HG02981 (cell line): ENCODE data around the gene MTREX.
"Not testable (repeated sequence)": the region's sequence is repeated elsewhere in the genome, so short reads cannot be mapped to it uniquely, and the experiment has no call there.

Experiments
- ATAC-seq: cut with Tn5 transposase; IDR thresholded peaks from one replicate; pipeline ENCODE4 v1.9.1; 2021; ENCODE audit warnings: mild to moderate bottlenecking, moderate library complexity; ENCODE audit not compliant: unreplicated experiment

MTREX gene

DNA sequence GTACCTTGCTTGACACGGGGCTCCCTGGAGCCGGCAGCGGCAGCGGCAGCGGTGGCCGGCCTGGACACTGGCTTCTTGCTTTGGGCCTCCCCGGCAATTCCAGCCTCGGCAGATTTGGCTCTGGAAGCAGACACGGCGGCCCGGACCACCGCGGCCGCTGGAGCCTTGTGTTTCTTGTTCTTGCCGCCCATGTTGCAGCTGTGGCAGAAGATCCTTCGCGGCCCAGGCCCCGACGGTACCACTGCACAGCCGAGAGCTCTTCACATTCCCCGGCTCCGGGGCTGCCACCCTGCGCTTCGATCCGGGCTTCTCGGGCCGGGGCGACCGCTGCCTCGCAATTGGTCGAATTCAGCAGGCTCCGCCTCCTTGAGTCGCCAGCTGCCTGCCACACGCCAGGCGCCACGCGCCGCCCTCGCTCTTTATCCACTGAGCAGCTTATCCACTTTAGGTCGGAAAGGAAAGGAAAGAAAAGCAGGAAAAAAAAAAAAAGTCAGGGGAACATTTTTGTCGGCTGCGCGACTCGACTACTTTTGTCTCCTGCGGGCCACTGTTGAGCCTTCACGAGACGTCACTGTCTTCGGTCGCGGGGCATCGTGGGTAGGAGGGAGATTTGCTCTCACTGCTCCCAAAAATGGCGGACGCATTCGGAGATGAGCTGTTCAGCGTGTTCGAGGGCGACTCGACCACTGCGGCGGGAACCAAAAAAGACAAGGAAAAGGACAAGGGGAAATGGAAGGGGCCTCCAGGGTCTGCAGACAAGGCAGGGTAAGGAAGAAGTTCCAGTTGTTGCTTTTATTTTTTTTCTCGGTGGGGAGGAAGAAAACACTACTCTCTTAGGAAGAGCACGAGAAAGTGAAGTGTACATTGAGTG, at the start of gene MTREX, which contains the start of gene DHX29:
Gene MTREX (plus strand): TSS at position 607 of the 871 bp plus-strand sequence. CDS start 25 bp downstream, at position 632.
Gene DHX29 (minus strand): TSS at position 312 of the 871 bp plus-strand sequence. CDS start 121 bp downstream, at position 191.
- ATAC-seq, result peak; percentile 86

DNA sequence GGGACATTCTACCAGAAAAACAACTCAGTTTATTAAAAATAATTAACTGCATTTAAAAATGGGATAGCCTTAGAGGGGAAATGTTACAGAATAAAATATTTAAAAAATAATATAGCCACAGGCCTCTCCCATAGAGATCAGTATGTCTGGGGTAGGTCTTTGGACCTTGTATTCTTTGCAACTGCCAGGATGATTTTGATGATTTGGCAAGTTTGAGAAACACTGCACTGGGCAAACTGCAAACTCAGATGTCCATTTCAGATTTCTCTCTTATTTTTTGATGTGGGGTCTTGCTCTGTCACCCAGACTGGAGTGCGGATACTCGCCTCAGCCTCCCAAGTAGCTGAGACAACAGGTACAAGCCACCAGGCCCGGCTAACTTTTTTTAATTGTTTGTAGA, 49.5 kb upstream of the MTREX start:
- no peak for ATAC-seq

DNA sequence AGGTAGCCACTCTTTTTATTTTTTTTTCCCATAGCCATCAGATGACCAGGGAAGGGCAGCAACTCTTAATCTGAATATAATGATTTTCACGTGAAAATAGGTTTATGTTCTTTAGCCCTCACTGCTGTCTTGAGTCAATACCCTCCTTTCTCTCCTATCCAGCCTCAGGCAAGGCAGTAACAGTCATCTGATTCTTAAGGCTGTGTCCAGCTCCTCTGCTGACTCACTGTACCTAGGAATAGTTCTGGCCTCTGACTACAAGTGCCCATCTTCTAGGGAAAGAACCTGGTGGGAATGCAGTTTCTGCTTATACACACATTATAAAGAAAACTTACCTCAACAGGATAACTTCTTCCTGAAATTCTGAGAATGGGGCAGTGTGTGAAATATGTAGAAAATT, 31.0 kb upstream of the MTREX start:
- ATAC-seq, result no peak

DNA sequence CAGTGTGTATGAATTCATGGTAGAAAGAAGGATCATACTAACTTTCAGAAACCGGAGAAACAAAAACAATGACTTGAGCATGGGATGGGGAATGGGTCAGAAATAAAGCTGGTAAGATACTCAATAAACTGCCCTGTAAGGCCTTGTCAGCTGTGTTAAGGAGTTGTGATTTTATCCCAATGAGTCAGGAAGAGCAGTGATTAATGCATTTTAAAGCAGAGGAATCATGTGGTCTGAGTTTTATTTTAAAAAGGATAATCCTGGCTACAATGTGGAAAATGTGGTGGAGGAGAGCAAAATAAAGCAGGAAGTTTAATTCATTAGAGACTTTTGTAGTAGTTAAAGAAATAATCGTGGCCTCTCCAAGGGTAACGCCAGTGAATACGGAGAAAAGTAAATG, 29.0 kb upstream of the MTREX start:
- ATAC-seq, result no peak

GRCh38 chr5:55286411-55286933, 21.3 kb upstream of the MTREX start:
- no peak for ATAC-seq

GRCh38 chr5:55289808-55290207, 18.0 kb upstream of the MTREX start:
- ATAC-seq, result no peak

DNA sequence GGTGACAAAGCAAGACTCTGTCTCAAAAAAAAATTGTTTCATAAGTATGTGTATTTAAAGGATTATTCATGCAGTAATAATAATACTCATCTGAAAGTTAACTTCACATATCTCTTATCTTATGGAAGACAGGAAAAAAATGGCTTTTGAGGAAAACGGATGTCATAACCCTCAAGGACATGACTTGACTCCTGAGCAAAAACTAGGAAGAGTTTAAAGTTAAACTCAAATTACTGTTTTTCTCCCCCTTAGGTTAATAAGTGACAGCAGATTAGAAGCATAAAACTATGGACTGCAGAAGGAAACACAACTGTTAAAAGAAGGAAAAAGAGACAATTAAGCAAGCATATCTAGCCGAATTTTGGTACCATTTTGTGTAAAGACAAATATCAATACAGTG, 16.8 kb upstream of the MTREX start:
- no peak for ATAC-seq

GRCh38 chr5:55294935-55295334, 12.9 kb upstream of the MTREX start:
- no peak for ATAC-seq

DNA sequence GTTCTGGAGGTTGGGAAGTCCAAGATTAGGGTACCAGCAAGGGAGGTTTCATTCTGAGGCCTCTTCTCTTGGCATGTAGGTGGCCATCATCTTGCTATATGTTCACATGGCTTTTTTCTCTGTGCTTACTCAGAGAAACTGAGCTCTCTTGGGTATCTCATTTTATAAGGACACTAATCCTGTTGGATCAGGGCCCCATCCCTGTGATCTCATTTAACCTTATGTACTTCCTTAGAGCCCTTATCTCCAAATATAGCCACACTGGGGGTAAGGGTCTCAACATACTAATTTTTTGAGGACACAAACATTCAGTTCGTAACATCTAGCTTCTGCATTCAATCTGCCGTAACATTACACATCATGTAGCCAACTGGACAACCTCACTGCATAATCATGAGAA, 6.9 kb upstream of the MTREX start:
- no peak for ATAC-seq

GRCh38 chr5:55303238-55303690, 4.5 kb upstream of the MTREX start:
- ATAC-seq, result no peak

DNA sequence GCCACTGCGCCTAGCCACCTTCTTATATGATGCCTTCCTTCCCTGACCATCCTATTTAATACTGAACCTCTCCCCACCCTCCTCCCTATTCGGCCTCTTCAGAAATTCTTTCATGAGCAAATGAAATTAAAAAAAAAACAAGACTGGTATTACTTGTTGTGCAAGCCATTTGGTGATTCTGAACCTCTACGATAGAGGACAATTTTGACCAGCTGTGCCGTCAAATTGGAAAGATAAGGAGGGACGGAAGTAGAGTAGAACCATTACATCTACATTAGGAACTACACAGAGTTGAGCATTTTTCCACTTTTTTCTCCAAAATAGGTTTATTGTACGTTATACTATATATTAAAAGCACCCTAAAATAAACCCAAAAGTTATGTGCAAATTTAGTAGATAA, 3.2 kb upstream of the MTREX start:
- ATAC-seq, result no peak

DNA sequence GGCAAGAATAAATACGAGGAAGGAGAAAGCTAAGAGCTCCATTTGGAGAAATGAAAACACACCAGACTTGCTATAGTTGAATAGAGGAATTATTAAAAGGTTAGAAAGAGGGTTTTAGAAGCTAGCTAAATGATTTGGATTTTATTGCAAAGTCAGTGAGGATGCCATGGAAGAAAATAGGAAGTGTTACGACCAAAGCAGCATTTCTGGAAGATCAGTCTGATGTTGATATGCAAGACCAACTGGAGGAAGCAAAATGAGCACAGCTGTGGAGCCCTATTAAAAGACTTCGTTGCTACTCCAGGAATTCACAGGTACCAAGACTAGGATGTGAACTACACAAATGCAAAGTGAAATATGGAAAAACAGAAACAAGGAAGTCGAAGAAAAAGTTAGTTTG, 2.4 kb upstream of the MTREX start:
- no peak for ATAC-seq

DNA sequence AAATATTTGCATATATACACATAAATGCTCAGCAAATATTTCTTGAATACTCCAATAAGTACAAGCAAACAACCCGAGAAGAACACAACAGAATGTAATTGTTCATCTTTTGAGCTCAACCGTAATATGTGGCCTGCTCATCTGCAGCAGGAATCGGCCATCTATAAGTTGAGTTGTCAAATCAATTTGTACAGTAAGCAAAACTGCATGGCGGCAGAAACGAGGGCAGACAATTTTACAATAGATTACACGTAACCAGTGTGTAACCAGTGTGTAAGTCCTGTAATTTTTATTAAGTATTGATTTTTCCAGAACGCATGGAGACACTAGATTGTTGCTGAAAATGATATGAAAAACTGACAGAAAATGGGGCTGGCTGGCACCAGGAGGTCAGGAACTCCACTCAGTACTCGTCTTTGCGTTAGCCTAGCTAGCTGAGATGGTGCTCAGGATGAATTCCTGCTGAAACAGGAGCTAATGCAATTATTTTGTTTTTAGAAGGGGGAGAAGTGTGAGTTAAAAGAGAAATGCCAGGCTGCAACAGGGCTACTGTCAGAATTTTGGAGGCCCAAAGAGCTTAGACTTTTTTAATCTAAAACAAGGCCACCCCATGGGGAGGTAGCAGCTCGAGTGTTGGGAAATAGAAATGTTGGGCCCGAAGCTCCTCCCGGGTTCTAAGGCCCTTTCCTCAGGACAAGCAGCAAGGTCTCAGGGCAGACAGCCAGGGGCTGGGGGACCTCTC, 977 bp upstream of the MTREX start:
- ATAC-seq, result peak; percentile 5

GRCh38 chr5:55308254-55308836, 556 bp downstream of the MTREX start:
- peak; percentile 13 for ATAC-seq

DNA sequence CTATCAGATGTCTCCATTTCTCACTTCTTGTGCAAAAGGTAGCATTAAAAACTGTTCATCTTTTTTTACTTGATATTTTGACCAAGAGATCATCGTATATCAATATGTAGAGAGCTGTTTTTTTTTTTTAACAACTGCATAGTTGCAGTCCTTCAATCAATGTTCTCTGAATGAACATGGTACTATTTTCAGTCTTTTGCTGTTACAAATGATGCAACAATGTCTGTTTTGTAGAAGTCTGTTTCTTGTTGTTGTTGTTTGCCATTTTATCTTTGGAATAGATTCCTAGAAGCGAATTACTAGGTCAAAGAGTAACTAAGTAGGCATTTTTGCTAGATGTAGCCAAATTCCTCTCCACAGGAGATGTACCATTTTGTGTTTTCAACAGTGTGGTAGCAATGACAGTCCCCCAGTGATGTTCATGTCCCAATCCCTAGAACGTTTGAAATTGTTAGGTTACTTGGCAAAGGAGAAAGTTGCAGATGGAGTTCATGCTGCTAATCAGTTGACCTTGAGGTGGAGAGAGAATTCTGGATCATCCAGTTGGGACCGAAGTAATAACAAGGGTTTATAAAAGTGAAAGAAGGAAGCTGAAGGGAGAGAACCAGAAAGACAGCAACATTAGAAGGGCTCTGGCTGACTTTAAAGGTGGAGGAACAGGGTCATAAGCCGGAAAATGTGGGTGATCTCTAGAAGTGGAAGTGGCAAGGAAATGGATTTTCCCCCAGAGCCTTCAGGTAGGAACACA, 6.3 kb downstream of the MTREX start:
- ATAC-seq, result no peak

GRCh38 chr5:55316289-55316688, 8.5 kb downstream of the MTREX start:
- no peak for ATAC-seq

DNA sequence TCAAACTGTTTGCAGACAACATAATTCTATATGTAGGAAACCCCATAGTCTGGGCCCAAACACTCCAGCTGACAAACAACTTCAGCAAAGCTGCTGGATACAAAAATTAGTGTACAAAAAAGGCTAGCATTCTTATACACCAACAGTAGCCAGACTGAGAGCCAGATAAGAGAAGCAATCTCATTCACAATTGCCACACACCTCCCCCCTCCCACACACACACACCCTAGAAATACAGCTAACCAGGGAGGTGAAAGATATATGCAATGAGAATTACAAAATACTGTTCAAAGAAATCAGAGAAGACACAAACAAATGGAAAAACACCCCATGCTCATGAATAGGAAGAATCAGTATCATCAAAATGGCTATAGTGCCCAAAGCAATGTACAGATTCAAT, 9.0 kb downstream of the MTREX start:
- ATAC-seq, result no peak

DNA sequence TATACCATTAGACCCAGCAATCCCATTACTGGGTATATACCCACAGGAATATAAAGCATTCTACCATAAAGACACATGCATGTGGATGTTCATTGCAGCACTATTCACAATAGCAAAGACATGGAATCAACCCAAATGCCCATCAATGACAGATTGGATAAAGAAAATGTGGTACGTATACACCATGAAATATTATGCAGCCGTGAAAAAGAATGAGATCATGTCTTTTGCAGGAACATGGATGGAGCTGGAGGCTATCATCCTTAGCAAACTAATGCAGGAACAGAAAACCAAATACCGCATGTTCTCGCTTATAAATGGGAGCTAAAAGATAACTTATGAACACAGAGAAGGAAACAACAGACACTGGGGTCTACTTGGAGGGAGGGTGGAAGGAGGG, 10.4 kb downstream of the MTREX start:
- ATAC-seq, result not testable (repeated sequence)

DNA sequence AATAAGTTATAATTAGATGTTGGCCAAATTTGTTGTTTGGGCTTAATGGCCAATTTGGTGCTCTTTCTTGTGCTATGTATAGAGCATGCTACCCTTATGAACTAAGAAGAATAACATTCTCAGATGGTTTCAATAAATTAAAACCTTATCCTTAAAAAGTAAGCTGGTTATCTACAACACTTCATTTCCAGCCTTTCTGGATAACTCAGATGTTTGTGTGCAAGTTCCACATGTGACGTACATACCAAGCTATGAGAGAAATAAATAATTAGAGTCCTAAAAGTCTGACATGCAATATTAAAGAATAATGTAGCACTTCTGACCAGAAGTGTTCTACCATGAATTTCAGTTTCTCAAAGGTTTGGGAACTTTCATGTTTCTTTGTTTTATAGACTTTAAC, 11.7 kb downstream of the MTREX start:
- ATAC-seq, result no peak

DNA sequence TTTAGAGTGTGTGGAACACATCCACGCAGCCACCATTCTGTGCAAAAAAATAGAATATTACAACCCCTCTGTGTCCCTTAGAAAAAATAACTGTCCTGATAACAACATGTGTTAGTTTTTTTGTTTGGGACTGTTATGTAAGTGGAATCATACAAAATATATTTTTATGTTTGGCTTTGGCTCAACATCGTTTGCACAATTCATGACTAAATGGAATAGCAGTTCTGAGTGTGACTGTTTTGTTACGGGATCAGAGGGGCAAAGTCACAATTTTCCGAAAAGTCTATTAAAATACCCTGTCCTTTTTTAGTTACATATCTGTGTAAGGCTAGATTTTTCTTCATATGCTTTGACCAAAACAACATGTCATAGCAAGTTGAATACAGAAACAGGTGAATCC, 12.8 kb downstream of the MTREX start:
- no peak for ATAC-seq

GRCh38 chr5:55324006-55324405, 16.2 kb downstream of the MTREX start:
- no peak for ATAC-seq
